ENCODE results near the gene SH3TC1.

DNA sequence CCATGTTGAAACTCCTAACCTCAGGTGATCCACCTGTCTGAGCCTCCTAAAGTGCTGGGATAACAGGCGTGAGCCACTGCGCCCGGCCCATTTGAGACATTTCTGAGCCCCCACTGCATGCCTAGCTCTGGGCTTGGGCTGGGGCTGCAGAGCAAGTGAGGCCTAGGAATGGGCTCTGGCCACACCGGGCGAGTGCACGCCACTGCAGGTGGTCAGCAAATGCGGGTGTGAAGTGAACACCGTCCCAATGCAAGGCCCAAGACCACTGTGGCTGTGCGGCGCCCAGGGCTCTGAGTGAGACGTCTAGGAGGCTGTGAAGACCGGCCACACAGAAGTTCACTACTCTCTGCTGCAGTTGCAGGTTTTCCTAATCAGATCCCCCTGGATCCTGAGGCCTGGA is 9.5 kb downstream of the SH3TC1 start:
- TF ChIP-seq ZNF274 (IDR thresholded peaks at IDR 0.05; ENCODE audit: low read depth, low read length) (no peak), YY1 (IDR thresholded peaks at IDR 0.05; ENCODE audit: insufficient read depth, insufficient read length) (no peak), SUZ12 (IDR thresholded peaks at IDR 0.05; ENCODE audit: extremely low read depth, insufficient read depth, insufficient read length) (no peak)

Data from NT2/D1 (cell line).